ENCODE data around the gene ELMOD1.

Gene ELMOD1

GRCh38 chr11:107550304-107550703 is 40.6 kb upstream of the ELMOD1 start:
- TF ChIP-seq CTCF (IDR thresholded peaks at IDR 0.05; ENCODE audit: insufficient read depth, low read length, poor library complexity, severe bottlenecking), result no peak
- no peak overlapping the region for H3K4me3 ChIP-seq (replicated peaks; ENCODE audit: low read depth, low read length)
- H3K27me3 ChIP-seq (replicated peaks; ENCODE audit: control insufficient read depth, insufficient read depth, low read length), result no peaks in the 10 kb centered on the region
- peaks cover 3% of the 10 kb centered on the region for H3K36me3 ChIP-seq (ENCODE audit: control insufficient read depth, insufficient read depth, low read length)
- DNase-seq (ENCODE audit: extremely low read depth, insufficient read length), result no peak

DNA sequence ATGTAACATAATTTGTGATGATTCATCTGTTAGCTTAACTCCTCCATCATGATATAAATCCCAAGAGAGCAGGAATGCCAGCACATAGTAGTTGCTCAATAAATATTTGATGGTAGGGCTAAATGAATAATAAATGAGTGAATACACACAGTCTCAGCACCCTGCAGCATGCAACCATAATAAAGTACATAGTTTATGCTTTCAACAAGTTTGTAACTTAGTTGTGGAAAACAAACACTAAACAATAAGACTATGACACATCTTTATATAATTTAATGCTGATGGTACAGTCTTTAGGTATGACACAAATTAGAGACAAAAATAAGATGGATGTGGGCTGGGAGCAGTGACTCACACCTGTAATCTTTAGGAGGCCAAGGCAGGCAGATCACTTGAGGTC is 29.3 kb upstream of the ELMOD1 start:
- TF ChIP-seq CTCF (IDR thresholded peaks at IDR 0.05; ENCODE audit: insufficient read depth, low read length, poor library complexity, severe bottlenecking), result no peak
- H3K27me3 ChIP-seq (replicated peaks; ENCODE audit: control insufficient read depth, insufficient read depth, low read length), result no peaks in the 10 kb centered on the region
- H3K36me3 ChIP-seq (ENCODE audit: control insufficient read depth, insufficient read depth, low read length), result no peaks in the 10 kb centered on the region
- no peak overlapping the region for H3K4me3 ChIP-seq (replicated peaks; ENCODE audit: low read depth, low read length)
- no peak for DNase-seq (ENCODE audit: extremely low read depth, insufficient read length)

DNA sequence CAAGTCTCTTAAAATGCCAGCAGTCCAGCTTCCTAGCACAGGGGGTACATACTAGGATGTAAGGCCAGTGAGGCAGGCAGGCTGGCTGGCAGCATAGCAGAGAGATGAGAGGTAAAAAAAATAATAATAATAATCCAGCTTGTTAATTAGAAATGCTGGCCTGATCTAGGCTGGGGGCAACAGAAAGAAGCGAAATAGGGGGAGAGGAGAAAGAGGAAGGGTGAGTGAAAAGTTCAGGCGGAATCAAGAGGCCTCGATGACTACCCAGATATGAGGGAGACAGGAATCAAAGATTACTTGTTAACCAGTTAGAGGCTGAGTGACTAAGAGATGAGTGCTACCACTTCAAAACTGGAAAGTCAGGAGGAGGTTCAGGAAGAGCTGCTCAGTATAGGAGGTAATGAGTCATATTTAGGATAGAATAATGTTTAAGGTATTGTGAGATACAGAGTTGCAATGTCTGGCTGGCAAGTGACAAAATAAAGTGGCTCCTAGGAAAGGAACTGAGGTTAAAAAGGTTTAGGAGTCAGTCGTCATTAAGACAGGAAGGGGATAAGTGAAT is 28.2 kb upstream of the ELMOD1 start:
- no peak for DNase-seq (ENCODE audit: extremely low read depth, insufficient read length)
- TF ChIP-seq CTCF (IDR thresholded peaks at IDR 0.05; ENCODE audit: insufficient read depth, low read length, poor library complexity, severe bottlenecking), result no peak
- H3K4me3 ChIP-seq (replicated peaks; ENCODE audit: low read depth, low read length), result no peak overlapping the region
- H3K36me3 ChIP-seq (ENCODE audit: control insufficient read depth, insufficient read depth, low read length), result no peaks in the 10 kb centered on the region
- H3K27me3 ChIP-seq (replicated peaks; ENCODE audit: control insufficient read depth, insufficient read depth, low read length), result no peaks in the 10 kb centered on the region

DNA sequence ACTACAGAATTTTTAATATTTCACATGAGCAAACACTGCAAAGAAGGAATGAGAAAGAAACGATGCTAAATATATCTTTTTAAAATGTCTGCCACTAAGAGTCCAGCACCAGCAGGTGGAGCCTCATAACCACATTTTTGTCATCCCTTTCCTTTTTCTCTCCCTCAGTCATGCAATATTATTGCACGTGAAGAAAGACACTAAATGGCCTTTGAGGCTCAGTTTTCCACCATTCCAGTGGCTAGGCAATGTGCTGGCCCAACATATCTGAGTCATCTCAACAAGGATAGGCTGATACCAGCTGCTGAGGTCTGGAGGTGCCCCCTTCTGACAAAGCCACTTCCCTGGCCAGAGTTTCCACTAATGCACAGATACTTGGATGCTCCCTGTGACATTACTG is 27.2 kb upstream of the ELMOD1 start:
- H3K36me3 ChIP-seq (ENCODE audit: control insufficient read depth, insufficient read depth, low read length), result no peaks in the 10 kb centered on the region
- peak; percentile 17 for DNase-seq (ENCODE audit: extremely low read depth, insufficient read length)
- peak; percentile 50 for TF ChIP-seq CTCF (IDR thresholded peaks at IDR 0.05; ENCODE audit: insufficient read depth, low read length, poor library complexity, severe bottlenecking)
- H3K4me3 ChIP-seq (replicated peaks; ENCODE audit: low read depth, low read length), result no peak overlapping the region
- no peaks in the 10 kb centered on the region for H3K27me3 ChIP-seq (replicated peaks; ENCODE audit: control insufficient read depth, insufficient read depth, low read length)

GRCh38 chr11:107564877-107565218 is 26.1 kb upstream of the ELMOD1 start:
- H3K4me3 ChIP-seq (replicated peaks; ENCODE audit: low read depth, low read length), result peak overlapping the region; percentile 92
- H3K27me3 ChIP-seq (replicated peaks; ENCODE audit: control insufficient read depth, insufficient read depth, low read length), result no peaks in the 10 kb centered on the region
- no peak for TF ChIP-seq CTCF (IDR thresholded peaks at IDR 0.05; ENCODE audit: insufficient read depth, low read length, poor library complexity, severe bottlenecking)
- no peaks in the 10 kb centered on the region for H3K36me3 ChIP-seq (ENCODE audit: control insufficient read depth, insufficient read depth, low read length)
- no peak for DNase-seq (ENCODE audit: extremely low read depth, insufficient read length)
